Cardiac fibroblast (primary cell): ENCODE data around the gene CECR2.

Experiments
- DNase-seq, 2 donors: peaks; one replicate each; pipeline versions ENCODE4 v3.0.0 to v3.0.0-alpha.2; 2010; ENCODE audit warnings: low read depth in 2 of 2
- H3K4me3 ChIP-seq, 2 donors: replicated peaks in 1 of 2; 1 replicate in 1 of 2; 2 replicates in 1 of 2; pipeline ENCODE4 v1.5.1; 2011; ENCODE audit warnings: low read depth in 2 of 2, low read length in 2 of 2, mild to moderate bottlenecking in 2 of 2, moderate library complexity in 1 of 2
- TF ChIP-seq, protein P1 (sequence below): IDR thresholded peaks from one replicate; pipeline ENCODE4 v1.5.1; 2011; ENCODE audit warnings: low read depth, mild to moderate bottlenecking, low read length, inconsistent platforms

CECR2 gene

DNA sequence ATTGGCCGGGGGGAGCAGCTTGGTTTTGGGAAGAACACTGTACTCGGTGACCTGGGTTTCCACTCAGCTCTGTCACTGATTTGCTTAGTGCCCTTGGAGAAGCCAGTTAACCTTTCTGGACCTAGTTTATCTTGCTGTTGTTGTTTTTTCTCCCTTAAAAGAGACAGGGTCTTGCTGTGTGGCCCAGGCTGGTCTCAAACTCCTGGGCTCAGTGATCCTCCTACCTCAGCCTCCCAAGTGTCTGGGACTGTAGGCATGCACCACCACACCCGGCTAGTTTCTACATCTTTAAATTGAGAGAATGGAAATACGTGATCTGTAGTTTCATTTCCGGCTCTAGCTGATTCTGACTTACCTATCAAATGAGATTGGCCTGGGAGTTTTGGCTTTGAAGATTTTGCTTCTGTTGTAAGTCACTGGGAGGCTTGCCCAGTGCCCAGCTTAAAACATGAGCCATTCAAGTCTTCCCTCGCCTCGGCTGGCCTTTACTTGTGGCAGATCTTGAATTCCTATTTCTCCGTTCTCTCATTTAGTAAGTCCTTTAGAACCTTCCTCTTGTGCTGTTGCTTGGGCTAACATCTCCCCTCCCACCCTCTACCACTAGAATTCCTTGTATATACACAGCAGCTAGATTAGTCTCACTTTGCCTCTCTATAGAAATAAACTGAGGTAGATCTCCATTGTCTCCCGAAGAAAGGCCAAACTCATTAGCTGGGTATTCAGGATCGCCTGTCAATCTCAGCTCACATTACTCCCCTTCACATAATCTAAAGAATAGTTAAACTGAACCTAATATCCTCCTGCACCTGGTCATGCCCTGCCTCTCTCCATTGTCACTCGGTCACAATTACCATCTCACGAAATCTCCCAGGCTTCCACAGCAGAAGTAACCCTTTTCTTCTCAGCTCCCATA is 106.3 kb downstream of the CECR2 start:
- TF ChIP-seq, protein P1, sequence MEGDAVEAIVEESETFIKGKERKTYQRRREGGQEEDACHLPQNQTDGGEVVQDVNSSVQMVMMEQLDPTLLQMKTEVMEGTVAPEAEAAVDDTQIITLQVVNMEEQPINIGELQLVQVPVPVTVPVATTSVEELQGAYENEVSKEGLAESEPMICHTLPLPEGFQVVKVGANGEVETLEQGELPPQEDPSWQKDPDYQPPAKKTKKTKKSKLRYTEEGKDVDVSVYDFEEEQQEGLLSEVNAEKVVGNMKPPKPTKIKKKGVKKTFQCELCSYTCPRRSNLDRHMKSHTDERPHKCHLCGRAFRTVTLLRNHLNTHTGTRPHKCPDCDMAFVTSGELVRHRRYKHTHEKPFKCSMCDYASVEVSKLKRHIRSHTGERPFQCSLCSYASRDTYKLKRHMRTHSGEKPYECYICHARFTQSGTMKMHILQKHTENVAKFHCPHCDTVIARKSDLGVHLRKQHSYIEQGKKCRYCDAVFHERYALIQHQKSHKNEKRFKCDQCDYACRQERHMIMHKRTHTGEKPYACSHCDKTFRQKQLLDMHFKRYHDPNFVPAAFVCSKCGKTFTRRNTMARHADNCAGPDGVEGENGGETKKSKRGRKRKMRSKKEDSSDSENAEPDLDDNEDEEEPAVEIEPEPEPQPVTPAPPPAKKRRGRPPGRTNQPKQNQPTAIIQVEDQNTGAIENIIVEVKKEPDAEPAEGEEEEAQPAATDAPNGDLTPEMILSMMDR = no peak
- no peak for DNase-seq
- no peak overlapping the region for H3K4me3 ChIP-seq

DNA sequence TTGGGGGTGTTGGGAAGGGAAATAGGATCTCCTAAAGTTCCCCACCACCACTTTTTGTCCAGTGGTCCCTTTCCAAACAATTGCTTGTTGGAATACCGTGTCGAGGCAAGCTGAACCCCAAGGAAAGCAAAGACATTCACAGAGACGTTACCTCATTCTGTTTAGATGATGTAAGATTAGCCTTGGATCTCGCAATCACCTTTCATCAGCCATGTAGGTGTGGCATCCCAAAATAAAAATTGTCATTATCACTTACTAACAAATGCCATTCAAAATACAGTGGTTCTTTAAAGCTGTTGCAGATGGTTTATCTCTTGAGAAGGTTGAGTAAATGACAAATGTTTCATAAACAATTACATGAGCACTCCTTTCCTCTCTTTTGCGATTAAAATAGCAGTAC is 107.6 kb downstream of the CECR2 start:
- H3K4me3 ChIP-seq = peak overlapping the region; percentile 9 to 48
- DNase-seq = peak in 1 of 2 donors; percentile 71
- TF ChIP-seq, protein P1 = no peak

- peak overlapping the region; percentile 9 to 48 for H3K4me3 ChIP-seq
- DNase-seq = peak; percentile 82 to 84
- TF ChIP-seq, protein P1 = no peak
Observed at GRCh38 chr22:17477391-17477833, 108.2 kb downstream of the CECR2 start.

DNA sequence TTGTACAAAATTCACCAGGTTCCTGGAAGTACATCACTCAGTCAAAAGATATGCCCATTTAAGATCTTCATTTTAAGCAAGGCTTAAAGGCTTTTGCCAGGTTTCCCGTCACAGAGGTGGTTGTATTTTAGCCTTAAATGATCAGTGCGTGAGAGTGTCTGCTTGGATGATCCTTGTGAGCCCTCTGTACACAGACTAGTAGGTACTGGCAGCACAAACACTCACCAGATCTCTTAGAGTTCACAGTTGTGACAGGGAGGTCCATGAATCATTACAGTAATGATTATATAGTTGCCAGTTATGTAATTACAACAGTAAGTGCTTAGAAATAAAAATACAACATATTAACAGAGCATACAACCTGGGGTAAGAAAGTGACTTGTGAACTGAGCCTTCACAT is 109.9 kb downstream of the CECR2 start:
- TF ChIP-seq, protein P1 = no peak
- DNase-seq = no peak
- H3K4me3 ChIP-seq = no peak overlapping the region

DNA sequence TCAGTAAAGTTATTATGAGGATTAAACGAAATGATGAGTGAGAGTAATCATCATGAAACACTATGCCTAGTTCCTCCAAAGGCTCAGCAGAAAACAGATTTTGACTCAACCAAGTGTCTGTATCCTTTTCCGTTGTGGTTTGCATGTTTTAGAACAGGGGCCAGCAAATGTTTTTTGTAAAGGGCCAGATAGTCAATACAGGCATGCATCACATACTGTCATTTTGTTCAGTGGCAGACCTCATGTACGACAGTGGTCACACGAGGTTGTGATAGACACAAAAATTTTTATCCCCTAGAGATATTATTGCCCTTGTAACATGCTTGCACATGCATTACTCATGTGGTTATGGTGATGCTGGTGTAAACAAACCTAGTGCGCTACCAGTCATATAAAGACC is 112.2 kb downstream of the CECR2 start:
- DNase-seq = no peak
- no peak overlapping the region for H3K4me3 ChIP-seq
- TF ChIP-seq, protein P1 = no peak

DNA sequence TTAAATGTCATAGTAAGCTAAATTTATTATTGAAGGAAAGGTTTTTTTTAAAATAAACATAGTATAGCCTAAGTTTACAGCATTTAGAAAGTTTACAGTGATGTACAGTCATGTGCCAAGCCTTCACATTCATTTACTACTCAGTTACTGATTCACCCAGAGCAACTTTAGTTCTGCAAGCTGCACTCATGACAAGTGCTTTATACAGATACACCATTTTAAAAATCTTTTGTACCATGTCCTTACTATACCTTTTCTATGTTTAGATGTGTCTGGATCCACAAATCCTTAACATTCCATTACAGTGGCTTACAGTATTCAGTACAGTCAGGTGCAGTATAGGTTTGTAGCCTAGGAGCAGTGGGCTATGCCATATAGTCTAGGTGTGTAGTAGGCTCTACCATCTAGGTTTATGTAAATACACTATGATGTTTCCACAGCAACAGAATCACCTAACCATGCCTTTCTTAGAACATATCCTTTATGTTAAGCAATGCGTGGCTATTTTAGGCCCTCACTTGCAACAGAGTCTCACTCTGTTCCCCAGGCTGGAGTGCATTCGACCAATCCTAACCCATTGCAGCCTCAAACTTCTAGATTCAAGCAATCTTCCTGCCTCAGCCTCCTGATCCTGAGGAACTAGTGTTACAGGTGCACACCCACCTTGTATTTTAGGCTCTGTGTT is 114.6 kb downstream of the CECR2 start:
- DNase-seq = peak in 1 of 2 donors; percentile 20
- TF ChIP-seq, protein P1 = no peak

More for the DNA sequence above, 114.6 kb downstream of the CECR2 start:
- no peak overlapping the region for H3K4me3 ChIP-seq
